Measurements from ENCODE around the gene LRMDA. TPM values are rescaled to one million over a fixed set of nuclear protein-coding genes. Genes with fewer than 3 reads are reported as not detected.

LRMDA gene
- total RNA-seq, 2 experiments from 2014 or later = not detected

DNA sequence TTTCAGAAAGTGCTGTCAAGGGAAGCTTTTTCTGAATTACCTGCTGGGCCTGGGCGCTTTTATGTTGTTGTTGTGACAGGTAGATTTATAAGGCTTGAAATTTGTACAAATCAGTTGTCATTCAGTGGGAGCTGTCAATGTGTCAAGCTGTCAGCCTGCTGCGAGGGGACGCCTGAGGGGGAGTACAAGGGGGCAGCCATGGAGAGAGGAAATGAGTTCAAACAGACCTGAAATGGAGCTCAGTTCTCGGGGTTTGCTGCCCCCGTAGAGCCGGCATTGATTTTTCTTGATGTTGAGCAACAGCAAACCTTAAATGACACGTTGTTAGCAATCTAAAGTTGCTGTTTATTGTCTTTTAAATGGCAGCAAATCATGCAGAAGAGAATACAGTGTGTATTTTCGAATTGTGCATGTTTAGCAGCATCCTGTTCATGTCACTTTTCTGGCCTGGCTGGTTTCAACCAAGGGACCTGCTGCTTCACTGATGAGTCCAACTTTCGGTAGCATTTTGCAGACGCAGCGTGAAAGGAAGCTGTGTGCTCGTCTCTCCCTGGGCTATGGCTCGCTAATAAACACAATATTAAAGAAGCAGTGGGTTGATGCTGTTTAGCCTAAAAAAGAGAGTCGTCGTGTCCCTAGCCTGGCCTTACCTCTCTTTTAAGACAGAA is 166.5 kb downstream of the LRMDA start:
- TF ChIP-seq, protein P1, sequence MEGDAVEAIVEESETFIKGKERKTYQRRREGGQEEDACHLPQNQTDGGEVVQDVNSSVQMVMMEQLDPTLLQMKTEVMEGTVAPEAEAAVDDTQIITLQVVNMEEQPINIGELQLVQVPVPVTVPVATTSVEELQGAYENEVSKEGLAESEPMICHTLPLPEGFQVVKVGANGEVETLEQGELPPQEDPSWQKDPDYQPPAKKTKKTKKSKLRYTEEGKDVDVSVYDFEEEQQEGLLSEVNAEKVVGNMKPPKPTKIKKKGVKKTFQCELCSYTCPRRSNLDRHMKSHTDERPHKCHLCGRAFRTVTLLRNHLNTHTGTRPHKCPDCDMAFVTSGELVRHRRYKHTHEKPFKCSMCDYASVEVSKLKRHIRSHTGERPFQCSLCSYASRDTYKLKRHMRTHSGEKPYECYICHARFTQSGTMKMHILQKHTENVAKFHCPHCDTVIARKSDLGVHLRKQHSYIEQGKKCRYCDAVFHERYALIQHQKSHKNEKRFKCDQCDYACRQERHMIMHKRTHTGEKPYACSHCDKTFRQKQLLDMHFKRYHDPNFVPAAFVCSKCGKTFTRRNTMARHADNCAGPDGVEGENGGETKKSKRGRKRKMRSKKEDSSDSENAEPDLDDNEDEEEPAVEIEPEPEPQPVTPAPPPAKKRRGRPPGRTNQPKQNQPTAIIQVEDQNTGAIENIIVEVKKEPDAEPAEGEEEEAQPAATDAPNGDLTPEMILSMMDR (IDR thresholded peaks at IDR 0.05) = no peak
- POLR2A ChIA-PET = no interaction called here
- intact Hi-C loops (cut with DNase I, micrococcal nuclease) = no loop called here

DNA sequence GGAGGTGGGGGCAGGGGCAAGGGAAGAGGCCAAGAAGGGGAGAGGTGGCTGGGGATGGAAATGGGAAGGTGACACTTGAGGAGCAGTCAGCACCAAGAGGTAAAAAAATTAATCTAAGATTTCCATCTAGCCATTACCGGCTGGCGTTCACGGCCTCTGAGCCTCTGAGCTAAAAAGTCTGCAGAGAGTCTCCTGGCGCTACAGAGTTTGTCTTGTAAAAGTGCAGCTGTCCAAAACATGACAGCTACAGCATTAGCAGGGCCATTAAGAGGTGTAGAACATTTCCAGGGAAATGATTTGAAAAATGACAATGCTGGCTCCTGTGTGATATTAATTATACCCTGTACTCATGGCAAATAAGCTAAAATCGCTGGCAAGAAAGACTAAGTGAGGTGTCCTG is 167.6 kb downstream of the LRMDA start:
- CTCF ChIA-PET = no interaction called here

More for the DNA sequence above, 166.5 kb downstream of the LRMDA start:
- H3K27ac ChIP-seq (ENCODE audit: low read depth in 1 of 2, low read length in 2 of 2) = no peak overlapping the region
- Mint-ChIP-seq H3K9me3 (no peaks in the 10 kb centered on the region), H3K27ac (no peak overlapping the region), H3K4me3 (no peak overlapping the region), H3K36me3 (ENCODE audit: low read depth) (no peaks in the 10 kb centered on the region), H3K27me3 (peaks cover 8% of the 10 kb centered on the region), H3K4me1 (ENCODE audit: low read depth) (no peaks in the 10 kb centered on the region)
- no peaks in the 10 kb centered on the region for H3K36me3 ChIP-seq (ENCODE audit: insufficient read depth, low read length)
- no peaks in the 10 kb centered on the region for H3K9me3 ChIP-seq (ENCODE audit: control insufficient read depth in 1 of 2, insufficient read depth in 1 of 2, low read length in 2 of 2)
- ATAC-seq (ENCODE audit: poor library complexity) = no peak
- no peak overlapping the region for H3K4me3 ChIP-seq (ENCODE audit: low read length)
- DNase-seq = no peak
- no peaks in the 10 kb centered on the region for H3K4me1 ChIP-seq (ENCODE audit: insufficient read depth, low read length)
- CTCF ChIA-PET = no interaction called here
- H3K27me3 ChIP-seq (ENCODE audit: control insufficient read depth in 1 of 2, insufficient read depth in 2 of 2, low read length in 2 of 2) = no peaks in the 10 kb centered on the region

DNA sequence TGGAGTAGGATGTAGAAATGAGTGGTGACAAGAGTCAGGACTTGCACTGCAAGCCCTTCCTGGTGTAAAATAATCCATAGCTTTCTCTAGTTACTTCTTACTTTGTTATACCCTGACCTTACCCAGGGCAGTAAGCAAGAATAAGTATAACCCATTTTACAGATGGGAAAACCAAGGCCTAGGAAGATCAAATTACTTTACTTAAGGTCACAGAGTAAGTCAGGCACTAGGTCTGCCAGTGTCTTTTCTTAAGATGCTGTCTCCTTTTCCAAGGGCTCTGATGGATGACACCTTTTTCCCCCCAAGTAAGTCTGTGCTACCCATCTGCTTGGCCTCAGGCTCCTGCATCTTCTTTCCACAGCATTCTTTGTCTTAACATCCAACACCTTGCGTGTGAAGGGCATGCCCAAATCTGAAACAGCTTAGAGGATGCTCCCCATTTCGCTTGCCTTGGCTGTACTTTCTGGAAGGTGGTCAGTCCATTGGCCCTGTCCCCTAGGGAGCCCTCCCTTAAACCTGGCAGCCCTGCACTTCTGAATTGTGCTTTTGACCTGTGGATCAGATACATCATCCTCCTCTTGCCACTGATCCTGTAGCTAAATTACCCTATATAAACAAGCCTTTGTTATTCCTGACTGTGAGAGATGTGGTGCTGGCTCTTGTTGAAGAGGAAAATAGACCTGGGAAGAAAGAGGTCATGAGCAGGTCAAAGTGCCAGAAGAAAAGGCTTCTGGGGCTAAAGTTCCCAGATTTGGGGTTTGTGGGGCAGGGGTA is 168.6 kb downstream of the LRMDA start:
- POLR2A ChIA-PET = no interaction called here

More for the DNA sequence above, 167.6 kb downstream of the LRMDA start:
- Mint-ChIP-seq H3K27ac (no peak overlapping the region), H3K9me3 (no peaks in the 10 kb centered on the region), H3K4me1 (ENCODE audit: low read depth) (no peaks in the 10 kb centered on the region), H3K36me3 (ENCODE audit: low read depth) (no peaks in the 10 kb centered on the region), H3K4me3 (no peak overlapping the region), H3K27me3 (peaks cover 8% of the 10 kb centered on the region)
- Histone ChIP-seq H3K27me3 (ENCODE audit: control insufficient read depth in 1 of 2, insufficient read depth in 2 of 2, low read length in 2 of 2) (no peaks in the 10 kb centered on the region), H3K27ac (ENCODE audit: low read depth in 1 of 2, low read length in 2 of 2) (no peak overlapping the region), H3K36me3 (ENCODE audit: insufficient read depth, low read length) (no peaks in the 10 kb centered on the region), H3K4me3 (ENCODE audit: low read length) (no peak overlapping the region), H3K4me1 (ENCODE audit: insufficient read depth, low read length) (no peaks in the 10 kb centered on the region), H3K9me3 (ENCODE audit: control insufficient read depth in 1 of 2, insufficient read depth in 1 of 2, low read length in 2 of 2) (no peaks in the 10 kb centered on the region)
- intact Hi-C loops (cut with DNase I, micrococcal nuclease) = no loop called here
- POLR2A ChIA-PET = interaction anchor here (0.6 kb wide), 1 partner anchor 145 kb away, joined by 3 read pairs; no protein-coding TSS in a partner anchor
- DNase-seq = no peak
- TF ChIP-seq, protein P1 (IDR thresholded peaks at IDR 0.05) = no peak
- no peak for ATAC-seq (ENCODE audit: poor library complexity)

More for the DNA sequence above, 168.6 kb downstream of the LRMDA start:
- no peaks in the 10 kb centered on the region for H3K27me3 ChIP-seq (ENCODE audit: control insufficient read depth in 1 of 2, insufficient read depth in 2 of 2, low read length in 2 of 2)
- CTCF ChIA-PET = no interaction called here
- Mint-ChIP-seq H3K4me3 (no peak overlapping the region), H3K27ac (no peak overlapping the region), H3K27me3 (peaks cover 15% of the 10 kb centered on the region), H3K36me3 (ENCODE audit: low read depth) (no peaks in the 10 kb centered on the region), H3K9me3 (no peaks in the 10 kb centered on the region), H3K4me1 (ENCODE audit: low read depth) (no peaks in the 10 kb centered on the region)
- ATAC-seq (ENCODE audit: poor library complexity) (no peak), DNase-seq (no peak)
- TF ChIP-seq, protein P1 (IDR thresholded peaks at IDR 0.05) = no peak
- no peaks in the 10 kb centered on the region for H3K4me1 ChIP-seq (ENCODE audit: insufficient read depth, low read length)
- no peak overlapping the region for H3K4me3 ChIP-seq (ENCODE audit: low read length)
- no peaks in the 10 kb centered on the region for H3K36me3 ChIP-seq (ENCODE audit: insufficient read depth, low read length)
- intact Hi-C loops (cut with DNase I, micrococcal nuclease) = no loop called here
- no peaks in the 10 kb centered on the region for H3K9me3 ChIP-seq (ENCODE audit: control insufficient read depth in 1 of 2, insufficient read depth in 1 of 2, low read length in 2 of 2)
- no peak overlapping the region for H3K27ac ChIP-seq (ENCODE audit: low read depth in 1 of 2, low read length in 2 of 2)
